Fibroblast of gingiva (primary cell): ENCODE data around the gene LDLRAD2.

Experiments
- DNase-seq: peaks from one replicate; pipeline ENCODE4 v3.0.0-alpha.2; 2011; ENCODE audit warnings: low read depth

LDLRAD2 gene

GRCh38 chr1:21860971-21861370 lies 48.9 kb downstream of the LDLRAD2 start:
- DNase-seq, result no peak

- peak; percentile 72 for DNase-seq
Observed at GRCh38 chr1:21861602-21862429, 49.8 kb downstream of the LDLRAD2 start.

- no peak for DNase-seq
Observed at GRCh38 chr1:21863981-21864380, 51.9 kb downstream of the LDLRAD2 start.

DNA sequence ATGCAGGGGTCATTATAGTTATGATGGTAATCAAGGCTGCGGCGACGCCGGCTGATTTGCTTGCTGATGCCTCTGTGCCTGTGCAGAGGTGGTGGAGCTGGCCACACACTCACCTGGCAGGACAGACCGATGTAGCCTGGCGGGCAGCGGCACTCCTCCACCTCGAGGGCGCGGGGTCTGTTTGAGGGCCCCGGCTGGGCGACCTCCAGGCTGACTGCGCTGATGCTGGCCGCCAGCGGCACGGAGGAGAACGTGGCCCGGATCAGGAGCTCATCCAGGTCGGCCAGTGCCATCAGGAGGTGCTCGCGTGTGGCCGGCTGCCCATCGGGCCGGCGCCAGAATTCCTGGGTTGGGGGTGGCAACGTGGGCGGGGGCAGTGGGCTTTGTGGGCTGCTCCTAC lies 52.7 kb downstream of the LDLRAD2 start:
- DNase-seq, result no peak

GRCh38 chr1:21865609-21865942 lies 53.5 kb downstream of the LDLRAD2 start:
- DNase-seq, result no peak

GRCh38 chr1:21865943-21866706 lies 54.1 kb downstream of the LDLRAD2 start:
- no peak for DNase-seq

- no peak for DNase-seq
Observed at GRCh38 chr1:21866707-21867043, 54.6 kb downstream of the LDLRAD2 start.

DNA sequence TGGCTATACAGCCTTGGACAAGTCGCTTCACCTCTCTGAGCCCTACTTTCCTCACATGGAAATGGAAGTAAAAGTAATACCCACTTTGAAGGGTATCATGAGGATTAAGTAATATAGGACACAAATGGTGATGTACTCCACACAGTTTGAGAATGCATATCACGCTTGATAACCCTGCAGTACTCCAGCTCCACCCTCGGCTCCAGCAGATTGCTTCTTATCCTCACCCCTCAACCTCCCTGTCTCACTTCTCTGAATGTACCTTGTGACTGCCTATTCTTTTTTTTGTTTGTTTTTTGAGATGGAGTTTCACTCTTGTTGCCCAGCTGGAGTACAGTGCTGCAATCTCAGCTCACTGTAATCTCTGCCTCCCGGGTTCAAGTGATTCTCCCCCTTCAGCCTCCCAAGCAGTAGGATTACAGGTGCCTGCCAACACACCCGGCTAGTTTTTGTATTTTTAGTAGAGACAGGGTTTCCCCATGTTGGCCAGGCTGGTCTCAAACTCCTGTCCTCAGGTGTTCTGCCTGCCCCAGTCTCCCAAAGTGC lies 55.5 kb downstream of the LDLRAD2 start:
- no peak for DNase-seq

- DNase-seq, result no peak
Observed at GRCh38 chr1:21868482-21868881, 56.4 kb downstream of the LDLRAD2 start.

- no peak for DNase-seq
Observed at GRCh38 chr1:21868941-21869454, 56.9 kb downstream of the LDLRAD2 start.

DNA sequence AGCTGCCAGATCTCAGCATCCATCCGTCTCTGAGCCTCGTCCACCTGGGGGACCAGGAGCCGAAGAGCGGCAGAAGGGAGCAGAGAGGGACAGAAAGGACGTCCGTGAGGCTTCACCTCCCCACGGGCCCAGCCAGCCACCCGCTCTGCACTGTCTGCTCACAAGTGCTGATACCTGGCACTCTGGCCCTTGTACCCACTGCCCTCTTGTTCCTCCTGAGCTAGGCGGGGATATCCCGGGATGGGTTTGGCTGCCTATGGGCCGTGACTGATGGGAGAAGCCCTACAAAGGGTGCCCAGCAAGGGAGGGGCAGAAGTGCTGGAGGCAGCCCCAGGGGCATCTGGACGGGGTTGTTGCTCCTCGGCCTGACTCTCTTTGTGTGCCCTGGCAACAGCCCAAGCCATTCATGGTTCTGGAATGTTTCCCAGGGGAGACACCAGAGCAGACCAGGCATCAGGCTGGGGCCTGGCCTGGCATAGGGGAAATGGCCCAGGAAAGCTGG lies 57.6 kb downstream of the LDLRAD2 start:
- peak; percentile 90 for DNase-seq

DNA sequence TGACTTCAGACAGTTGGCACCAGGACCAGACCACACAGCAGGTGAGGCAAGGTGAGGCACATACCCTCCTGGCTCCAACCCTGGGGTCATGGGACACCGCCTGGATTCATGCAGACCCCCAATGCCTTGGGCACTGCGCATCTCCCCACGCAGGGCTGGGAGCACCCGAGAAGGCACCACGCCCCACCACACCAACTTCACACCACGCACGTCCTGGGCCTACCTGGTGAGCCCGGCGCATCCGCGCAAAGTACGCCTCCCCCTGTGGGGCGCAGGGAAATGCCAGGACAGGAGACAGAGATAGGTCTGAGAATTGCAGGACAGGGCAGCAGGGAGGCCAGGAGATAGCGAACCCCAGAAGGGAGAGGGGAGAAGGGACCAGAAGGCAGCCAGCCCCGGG lies 58.5 kb downstream of the LDLRAD2 start:
- no peak for DNase-seq

DNA sequence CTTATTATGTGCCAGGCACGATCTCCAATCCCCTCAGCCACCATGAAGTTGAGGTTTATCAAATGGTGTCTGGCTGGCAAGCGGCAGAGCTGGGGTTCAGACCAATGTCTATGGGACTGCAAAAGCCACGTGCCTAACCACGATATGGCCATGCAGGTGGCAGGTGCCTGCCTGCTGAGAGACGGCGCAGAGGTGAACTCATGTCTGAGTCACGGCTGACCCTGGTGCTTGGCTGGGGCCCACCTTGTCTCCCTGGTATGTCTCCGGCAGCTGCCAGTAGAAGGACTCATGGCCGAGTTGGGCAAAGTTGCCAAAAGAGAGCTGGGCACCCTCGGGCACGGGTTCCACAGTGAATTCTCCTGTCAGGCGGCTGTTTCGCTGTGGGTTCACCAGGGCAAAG lies 59.9 kb downstream of the LDLRAD2 start:
- DNase-seq, result no peak

DNA sequence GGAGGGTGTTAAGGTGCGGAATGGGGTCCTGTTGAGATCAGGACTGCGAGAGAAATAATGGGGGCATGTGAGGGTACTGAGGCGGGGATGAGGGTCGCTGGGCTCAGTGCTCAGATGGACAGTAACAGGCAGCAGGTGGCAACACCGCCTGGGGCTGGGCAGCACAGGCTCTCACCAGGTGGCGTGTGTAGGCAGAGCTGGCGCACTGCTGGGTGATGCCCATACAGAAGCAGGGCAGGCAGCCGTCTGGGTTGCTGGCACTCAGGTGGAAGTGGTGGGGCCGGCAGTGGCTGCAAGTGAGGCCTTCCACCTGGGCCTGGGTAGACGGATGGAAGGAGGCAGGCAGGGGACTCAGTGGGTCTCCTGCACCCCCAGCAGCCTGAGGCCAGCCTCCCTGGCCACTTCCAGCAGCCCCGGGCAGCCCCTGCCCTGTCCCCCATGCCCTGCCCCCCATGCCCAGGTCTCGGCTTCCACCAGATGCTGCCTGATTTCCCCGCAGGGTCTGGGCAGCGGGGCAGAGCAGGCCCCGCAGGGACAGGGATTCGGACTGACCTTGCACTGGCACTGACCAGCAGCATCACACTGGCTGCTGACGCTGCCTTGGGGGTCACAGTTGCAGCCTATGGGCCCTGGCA lies 60.5 kb downstream of the LDLRAD2 start:
- no peak for DNase-seq

GRCh38 chr1:21873174-21873573 lies 61.1 kb downstream of the LDLRAD2 start:
- DNase-seq, result no peak

- DNase-seq, result no peak
Observed at GRCh38 chr1:21873761-21874160, 61.7 kb downstream of the LDLRAD2 start.

DNA sequence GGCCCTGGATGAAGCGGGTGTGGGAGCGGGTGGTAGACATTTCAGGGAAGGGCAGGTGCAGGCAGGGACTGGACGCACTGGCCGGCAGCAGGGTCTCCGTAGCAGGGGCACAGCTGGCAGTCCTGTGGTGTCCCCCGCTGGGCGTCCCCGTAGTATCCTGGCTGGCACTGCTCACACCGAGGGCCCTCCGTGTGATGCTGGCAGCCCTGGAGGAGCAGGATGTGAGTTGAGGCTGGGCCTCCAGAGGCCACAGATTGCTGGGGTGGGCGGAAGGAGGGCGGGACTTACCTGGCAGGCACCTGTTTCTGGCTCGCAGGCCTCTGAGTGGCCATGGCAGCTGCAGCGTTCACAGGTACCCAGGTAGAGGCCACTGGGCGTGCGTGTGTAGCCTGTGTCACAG lies 62.3 kb downstream of the LDLRAD2 start:
- DNase-seq, result no peak
